ENCODE data around the gene FILIP1L.

Gene FILIP1L

DNA sequence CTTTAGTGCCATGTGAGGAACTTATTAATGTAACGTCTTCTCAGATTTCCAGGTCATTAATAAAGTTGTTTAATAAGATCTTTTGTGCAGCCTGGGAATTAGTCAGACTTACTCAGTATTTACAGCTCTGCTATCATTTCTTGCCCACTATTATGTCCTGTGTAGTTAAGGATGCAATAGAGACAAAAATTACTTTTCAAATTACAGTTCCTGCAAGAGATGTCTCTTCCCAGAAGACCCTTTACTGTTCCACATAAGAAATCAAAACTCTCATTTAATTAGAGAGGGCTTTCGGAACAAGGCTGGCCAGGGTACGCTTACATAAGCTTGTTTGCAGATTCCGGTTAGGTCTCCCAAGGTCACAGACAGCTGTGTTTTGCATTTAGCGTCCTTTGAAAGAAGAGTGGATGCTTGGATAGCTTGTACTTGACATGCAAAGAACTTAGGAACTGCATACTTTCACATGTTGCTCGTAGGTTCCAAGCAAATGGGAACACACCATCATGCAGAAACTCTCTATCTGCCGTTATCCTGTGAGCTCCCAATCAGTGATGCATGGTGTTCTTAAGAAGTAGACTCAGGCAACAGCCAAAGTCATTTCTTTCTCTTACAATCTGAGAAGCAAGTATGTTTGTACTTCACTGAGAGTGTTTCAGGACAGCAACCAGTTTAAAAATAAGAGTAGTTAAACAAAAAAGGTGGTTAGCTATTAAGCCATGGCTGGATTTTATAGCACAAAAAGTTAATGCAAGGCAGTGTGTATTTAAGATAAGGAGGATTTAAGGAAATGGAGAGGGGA is 37.4 kb downstream of the FILIP1L start:
- Histone ChIP-seq H3K9ac (ENCODE audit: low read depth, low read length) (no peak overlapping the region), H2AFZ (ENCODE audit: low read depth, low read length) (no peak overlapping the region), H3K4me1 (ENCODE audit: insufficient read depth, low read length) (peaks cover 25% of the 10 kb centered on the region), H3K4me3 (ENCODE audit: low read depth in 1 of 2, low read length in 2 of 2) (no peak overlapping the region), H3K79me2 (ENCODE audit: insufficient read depth, low read length) (no peaks in the 10 kb centered on the region), H3K4me2 (ENCODE audit: insufficient read depth, low read length) (no peak overlapping the region), H4K20me1 (ENCODE audit: insufficient read depth, low read length) (no peaks in the 10 kb centered on the region), H3K27me3 (ENCODE audit: insufficient read depth, low read length, poor library complexity) (no peaks in the 10 kb centered on the region), H3K27ac (ENCODE audit: low read length) (no peak overlapping the region), H3K36me3 (ENCODE audit: insufficient read depth, low read length) (no peaks in the 10 kb centered on the region), H3K9me3 (ENCODE audit: insufficient read depth, low read length, severe bottlenecking) (no peaks in the 10 kb centered on the region)
- TF ChIP-seq CTCF (IDR thresholded peaks at IDR 0.05; ENCODE audit: borderline replicate concordance, extremely low read depth, low read length, poor library complexity, severe bottlenecking): no peak
- no peak for TF ChIP-seq EZH2 (IDR thresholded peaks at IDR 0.05; ENCODE audit: borderline replicate concordance, low read depth, low read length, severe bottlenecking)
- no peak for DNase-seq
- ATAC-seq (ENCODE audit: insufficient read depth, low read depth): no peak

DNA sequence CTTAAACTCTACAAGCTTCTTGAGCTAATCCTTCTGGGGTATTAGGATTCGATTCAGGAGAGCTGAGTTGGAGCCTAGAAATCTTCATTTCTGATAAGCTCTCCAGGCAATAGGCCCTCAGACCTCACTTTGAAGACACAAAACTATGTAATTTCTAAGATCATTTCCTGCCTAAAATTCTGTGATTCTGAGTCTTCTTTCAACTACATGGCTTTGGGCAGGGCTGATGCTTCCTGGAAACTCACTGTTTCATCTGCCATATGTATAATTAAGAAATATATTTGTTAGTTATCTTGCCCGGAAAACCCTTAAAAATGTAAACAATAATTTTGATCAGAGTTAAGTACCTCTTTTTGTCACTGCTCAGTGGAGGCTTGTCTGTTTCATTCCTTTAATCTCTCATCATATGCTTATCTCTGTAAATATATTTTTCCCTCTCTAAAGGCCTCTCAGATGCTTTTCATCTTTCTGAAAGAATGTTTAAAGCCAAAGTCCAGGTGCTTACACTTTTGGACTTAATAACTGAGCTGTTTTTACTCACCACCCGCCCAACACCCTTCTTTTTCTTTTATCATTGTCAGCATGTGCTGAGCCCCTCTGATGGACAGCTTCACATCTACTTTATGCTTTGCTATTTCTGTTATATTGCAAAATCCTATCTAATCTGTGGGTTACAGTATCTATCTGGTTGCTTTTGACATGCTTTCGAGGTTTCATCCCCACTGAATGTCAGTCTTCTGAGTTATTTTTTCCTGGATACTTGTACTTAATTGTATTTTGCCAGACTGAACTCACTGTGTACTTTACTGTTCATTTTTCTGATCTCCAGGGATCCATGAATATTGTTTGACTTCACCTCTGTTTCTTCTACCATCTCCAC is 38.2 kb downstream of the FILIP1L start:
- Histone ChIP-seq H3K4me3 (ENCODE audit: low read depth in 1 of 2, low read length in 2 of 2) (no peak overlapping the region), H3K27me3 (ENCODE audit: insufficient read depth, low read length, poor library complexity) (no peaks in the 10 kb centered on the region), H3K36me3 (ENCODE audit: insufficient read depth, low read length) (no peaks in the 10 kb centered on the region), H2AFZ (ENCODE audit: low read depth, low read length) (no peak overlapping the region), H3K4me1 (ENCODE audit: insufficient read depth, low read length) (peaks cover 26% of the 10 kb centered on the region), H3K9ac (ENCODE audit: low read depth, low read length) (no peak overlapping the region), H3K27ac (ENCODE audit: low read length) (no peak overlapping the region), H3K9me3 (ENCODE audit: insufficient read depth, low read length, severe bottlenecking) (no peaks in the 10 kb centered on the region), H3K4me2 (ENCODE audit: insufficient read depth, low read length) (no peak overlapping the region), H4K20me1 (ENCODE audit: insufficient read depth, low read length) (no peaks in the 10 kb centered on the region), H3K79me2 (ENCODE audit: insufficient read depth, low read length) (no peaks in the 10 kb centered on the region)
- DNase-seq (no peak), ATAC-seq (ENCODE audit: insufficient read depth, low read depth) (no peak)
- TF ChIP-seq EZH2 (IDR thresholded peaks at IDR 0.05; ENCODE audit: borderline replicate concordance, low read depth, low read length, severe bottlenecking) (no peak), CTCF (IDR thresholded peaks at IDR 0.05; ENCODE audit: borderline replicate concordance, extremely low read depth, low read length, poor library complexity, severe bottlenecking) (no peak)

- H3K4me1 ChIP-seq (ENCODE audit: insufficient read depth, low read length): peaks cover 26% of the 10 kb centered on the region
These were observed 39.1 kb downstream of the FILIP1L start for GRCh38 chr3:100075196-100075595.

More at GRCh38 chr3:100075196-100075595, 39.1 kb downstream of the FILIP1L start:
- TF ChIP-seq CTCF (IDR thresholded peaks at IDR 0.05; ENCODE audit: borderline replicate concordance, extremely low read depth, low read length, poor library complexity, severe bottlenecking) (no peak), EZH2 (IDR thresholded peaks at IDR 0.05; ENCODE audit: borderline replicate concordance, low read depth, low read length, severe bottlenecking) (no peak)
- Histone ChIP-seq H3K27ac (ENCODE audit: low read length) (no peak overlapping the region), H2AFZ (ENCODE audit: low read depth, low read length) (no peak overlapping the region), H3K9me3 (ENCODE audit: insufficient read depth, low read length, severe bottlenecking) (no peaks in the 10 kb centered on the region), H3K36me3 (ENCODE audit: insufficient read depth, low read length) (no peaks in the 10 kb centered on the region), H3K4me3 (ENCODE audit: low read depth in 1 of 2, low read length in 2 of 2) (no peak overlapping the region), H4K20me1 (ENCODE audit: insufficient read depth, low read length) (no peaks in the 10 kb centered on the region), H3K79me2 (ENCODE audit: insufficient read depth, low read length) (no peaks in the 10 kb centered on the region), H3K9ac (ENCODE audit: low read depth, low read length) (no peak overlapping the region), H3K4me2 (ENCODE audit: insufficient read depth, low read length) (no peak overlapping the region), H3K27me3 (ENCODE audit: insufficient read depth, low read length, poor library complexity) (no peaks in the 10 kb centered on the region)
- no peak for ATAC-seq (ENCODE audit: insufficient read depth, low read depth)
- no peak for DNase-seq
